ENCODE results near the gene CRB3.
"Not testable (repeated sequence)": the region's sequence is repeated elsewhere in the genome, so short reads cannot be mapped to it uniquely, and the experiment has no call there.

Gene CRB3

GRCh38 chr19:6498294-6499036 is 34.4 kb downstream of the CRB3 start:
- no peak overlapping the region for H3K9ac ChIP-seq (ENCODE audit: insufficient read length, low read depth)
- H3K36me3 ChIP-seq (ENCODE audit: insufficient read depth, insufficient read length, low read length): no peaks in the 10 kb centered on the region
- peaks cover 4% of the 10 kb centered on the region for H3K4me1 ChIP-seq (ENCODE audit: insufficient read depth, insufficient read length)
- DNase-seq (ENCODE audit: low read depth, low spot score): no peak
- H3K9me3 ChIP-seq (ENCODE audit: insufficient read depth, low read length): no peaks in the 10 kb centered on the region
- TF ChIP-seq YY1 (IDR thresholded peaks at IDR 0.05; ENCODE audit: insufficient read depth, insufficient read length): no peak
- no peak for TF ChIP-seq ZNF274 (IDR thresholded peaks at IDR 0.05; ENCODE audit: low read depth, low read length)
- TF ChIP-seq SUZ12 (IDR thresholded peaks at IDR 0.05; ENCODE audit: extremely low read depth, insufficient read depth, insufficient read length): no peak
- no peak overlapping the region for H3K4me3 ChIP-seq (ENCODE audit: insufficient read length, low read depth)
- H3K27me3 ChIP-seq (ENCODE audit: insufficient read depth, insufficient read length): peaks cover 27% of the 10 kb centered on the region

- no peaks in the 10 kb centered on the region for H3K36me3 ChIP-seq (ENCODE audit: insufficient read depth, insufficient read length, low read length)
- H3K4me1 ChIP-seq (ENCODE audit: insufficient read depth, insufficient read length): peaks cover 4% of the 10 kb centered on the region
- no peak overlapping the region for H3K9ac ChIP-seq (ENCODE audit: insufficient read length, low read depth)
- TF ChIP-seq ZNF274 (IDR thresholded peaks at IDR 0.05; ENCODE audit: low read depth, low read length): no peak
- TF ChIP-seq SUZ12 (IDR thresholded peaks at IDR 0.05; ENCODE audit: extremely low read depth, insufficient read depth, insufficient read length): no peak
- no peak for TF ChIP-seq YY1 (IDR thresholded peaks at IDR 0.05; ENCODE audit: insufficient read depth, insufficient read length)
- no peaks in the 10 kb centered on the region for H3K9me3 ChIP-seq (ENCODE audit: insufficient read depth, low read length)
- peaks cover 27% of the 10 kb centered on the region for H3K27me3 ChIP-seq (ENCODE audit: insufficient read depth, insufficient read length)
- no peak for DNase-seq (ENCODE audit: low read depth, low spot score)
- no peak overlapping the region for H3K4me3 ChIP-seq (ENCODE audit: insufficient read length, low read depth)
These were observed 35.1 kb downstream of the CRB3 start for GRCh38 chr19:6499052-6499790.

DNA sequence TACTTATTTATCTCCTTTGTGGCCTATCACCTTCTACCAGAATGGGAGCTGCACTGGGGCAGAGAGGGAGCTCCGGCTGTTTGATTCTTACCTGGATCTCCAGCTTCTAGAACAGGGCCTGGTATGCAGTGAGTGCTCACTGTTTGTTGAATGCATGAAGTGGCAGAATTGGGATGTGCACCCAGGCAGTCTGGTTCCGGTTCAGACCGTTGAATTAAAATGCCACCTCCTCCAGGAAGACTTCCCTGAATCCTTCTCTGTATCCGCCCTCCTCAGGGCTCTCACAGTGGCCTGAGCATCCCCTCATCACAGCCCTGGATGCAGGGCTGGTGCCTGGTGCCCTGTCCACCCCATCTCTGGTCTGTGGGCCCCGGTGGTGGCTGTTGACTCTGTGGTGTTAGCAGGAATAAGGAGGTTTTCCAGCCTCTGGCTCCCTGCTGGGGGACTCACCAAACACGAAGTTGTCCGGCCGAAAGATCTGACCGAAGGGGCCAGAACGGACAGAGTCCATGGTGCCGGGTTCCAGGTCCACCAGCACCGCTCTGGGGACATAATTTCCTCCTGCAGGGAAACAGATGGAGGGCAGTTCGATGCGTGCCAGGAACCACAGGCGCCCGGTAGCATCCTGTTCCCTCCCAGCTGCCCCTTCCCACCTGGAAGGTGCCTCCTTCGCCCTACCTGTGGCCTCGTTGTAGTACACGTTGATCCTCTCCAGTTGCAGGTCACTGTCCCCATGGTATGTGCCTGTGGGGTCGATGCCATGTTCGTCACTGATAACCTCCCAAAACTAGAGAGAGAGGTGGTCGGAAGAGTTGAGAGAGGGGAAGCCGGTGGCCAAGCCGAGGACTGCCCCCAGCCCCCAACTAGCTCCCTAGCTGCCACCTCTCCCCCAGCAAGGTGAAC is 37.0 kb downstream of the CRB3 start:
- DNase-seq (ENCODE audit: low read depth, low spot score): no peak
- Histone ChIP-seq H3K9ac (ENCODE audit: insufficient read length, low read depth) (peak overlapping the region; percentile 66), H3K27me3 (ENCODE audit: insufficient read depth, insufficient read length) (peaks cover 27% of the 10 kb centered on the region), H3K4me1 (ENCODE audit: insufficient read depth, insufficient read length) (peaks cover 4% of the 10 kb centered on the region), H3K9me3 (ENCODE audit: insufficient read depth, low read length) (no peaks in the 10 kb centered on the region), H3K4me3 (ENCODE audit: insufficient read length, low read depth) (peak overlapping the region; percentile 57), H3K36me3 (ENCODE audit: insufficient read depth, insufficient read length, low read length) (no peaks in the 10 kb centered on the region)
- no peak for TF ChIP-seq ZNF274 (IDR thresholded peaks at IDR 0.05; ENCODE audit: low read depth, low read length)
- TF ChIP-seq SUZ12 (IDR thresholded peaks at IDR 0.05; ENCODE audit: extremely low read depth, insufficient read depth, insufficient read length): no peak
- no peak for TF ChIP-seq YY1 (IDR thresholded peaks at IDR 0.05; ENCODE audit: insufficient read depth, insufficient read length)

- no peaks in the 10 kb centered on the region for H3K9me3 ChIP-seq (ENCODE audit: insufficient read depth, low read length)
- H3K9ac ChIP-seq (ENCODE audit: insufficient read length, low read depth): peak within 1 kb of the TSS; percentile 66
- peaks cover 27% of the 10 kb centered on the region for H3K27me3 ChIP-seq (ENCODE audit: insufficient read depth, insufficient read length)
- DNase-seq (ENCODE audit: low read depth, low spot score): no peak
- H3K4me1 ChIP-seq (ENCODE audit: insufficient read depth, insufficient read length): peaks cover 4% of the 10 kb centered on the region
- TF ChIP-seq ZNF274 (IDR thresholded peaks at IDR 0.05; ENCODE audit: low read depth, low read length): no peak
- H3K36me3 ChIP-seq (ENCODE audit: insufficient read depth, insufficient read length, low read length): no peaks in the 10 kb centered on the region
- peak within 1 kb of the TSS; percentile 57 for H3K4me3 ChIP-seq (ENCODE audit: insufficient read length, low read depth)
These were observed 37.9 kb downstream of the CRB3 start, which contains the start of gene TUBB4A for GRCh38 chr19:6501740-6502648. TUBB4A (minus strand) TSS chr19:6502309; CDS start chr19:6502212, 97 bp downstream.

- no peak for TF ChIP-seq SUZ12 (IDR thresholded peaks at IDR 0.05; ENCODE audit: extremely low read depth, insufficient read depth, insufficient read length)
- TF ChIP-seq YY1 (IDR thresholded peaks at IDR 0.05; ENCODE audit: insufficient read depth, insufficient read length): no peak
- no peak for TF ChIP-seq ZNF274 (IDR thresholded peaks at IDR 0.05; ENCODE audit: low read depth, low read length)
- DNase-seq (ENCODE audit: low read depth, low spot score): no peak
- Histone ChIP-seq H3K27me3 (ENCODE audit: insufficient read depth, insufficient read length) (peaks cover 27% of the 10 kb centered on the region), H3K36me3 (ENCODE audit: insufficient read depth, insufficient read length, low read length) (no peaks in the 10 kb centered on the region), H3K4me3 (ENCODE audit: insufficient read length, low read depth) (no peak overlapping the region), H3K4me1 (ENCODE audit: insufficient read depth, insufficient read length) (peaks cover 4% of the 10 kb centered on the region), H3K9me3 (ENCODE audit: insufficient read depth, low read length) (no peaks in the 10 kb centered on the region), H3K9ac (ENCODE audit: insufficient read length, low read depth) (no peak overlapping the region)
These were observed 39.5 kb downstream of the CRB3 start for GRCh38 chr19:6503407-6504201.

DNA sequence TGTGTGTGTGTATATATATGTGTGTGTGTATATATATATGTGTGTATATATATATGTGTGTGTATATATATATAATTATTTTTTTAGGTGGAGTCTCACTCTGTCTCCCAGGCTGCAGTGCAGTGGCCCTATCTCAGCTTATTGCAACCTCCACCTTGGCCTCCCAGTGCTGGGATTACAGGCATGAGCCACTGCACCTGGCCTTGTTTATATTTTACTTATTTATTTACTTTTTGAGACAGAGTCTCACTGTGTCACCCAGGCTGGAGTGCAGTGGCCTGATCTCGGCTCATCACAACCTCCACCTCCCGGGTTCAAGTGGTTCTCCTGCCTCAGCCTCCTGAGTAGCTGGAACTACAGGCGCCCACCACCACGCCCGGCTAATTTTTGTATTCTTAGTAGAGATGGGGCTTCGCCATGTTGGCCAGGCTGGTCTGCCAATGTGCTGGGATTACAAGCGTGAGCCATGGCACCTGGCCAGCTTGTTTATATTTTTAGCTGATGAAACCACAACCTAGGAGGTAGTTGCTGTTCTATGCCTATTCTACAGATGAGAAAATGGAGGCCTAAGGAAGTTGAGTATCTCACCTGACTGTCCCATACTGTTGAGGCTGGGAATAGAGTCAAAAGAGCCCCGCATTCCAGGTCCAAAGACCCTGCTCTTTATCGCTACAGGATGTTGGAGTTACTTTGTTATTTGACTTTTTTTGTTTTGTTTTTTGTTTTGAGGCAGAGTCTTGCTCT is 44.1 kb downstream of the CRB3 start:
- H3K9ac ChIP-seq (ENCODE audit: insufficient read length, low read depth); H3K27me3 ChIP-seq (ENCODE audit: insufficient read depth, insufficient read length); H3K36me3 ChIP-seq (ENCODE audit: insufficient read depth, insufficient read length, low read length); H3K4me3 ChIP-seq (ENCODE audit: insufficient read length, low read depth); H3K4me1 ChIP-seq (ENCODE audit: insufficient read depth, insufficient read length); DNase-seq (ENCODE audit: low read depth, low spot score); H3K9me3 ChIP-seq (ENCODE audit: insufficient read depth, low read length): not testable (repeated sequence)
